Measurements from ENCODE around the gene NEK4.

NEK4 gene

DNA sequence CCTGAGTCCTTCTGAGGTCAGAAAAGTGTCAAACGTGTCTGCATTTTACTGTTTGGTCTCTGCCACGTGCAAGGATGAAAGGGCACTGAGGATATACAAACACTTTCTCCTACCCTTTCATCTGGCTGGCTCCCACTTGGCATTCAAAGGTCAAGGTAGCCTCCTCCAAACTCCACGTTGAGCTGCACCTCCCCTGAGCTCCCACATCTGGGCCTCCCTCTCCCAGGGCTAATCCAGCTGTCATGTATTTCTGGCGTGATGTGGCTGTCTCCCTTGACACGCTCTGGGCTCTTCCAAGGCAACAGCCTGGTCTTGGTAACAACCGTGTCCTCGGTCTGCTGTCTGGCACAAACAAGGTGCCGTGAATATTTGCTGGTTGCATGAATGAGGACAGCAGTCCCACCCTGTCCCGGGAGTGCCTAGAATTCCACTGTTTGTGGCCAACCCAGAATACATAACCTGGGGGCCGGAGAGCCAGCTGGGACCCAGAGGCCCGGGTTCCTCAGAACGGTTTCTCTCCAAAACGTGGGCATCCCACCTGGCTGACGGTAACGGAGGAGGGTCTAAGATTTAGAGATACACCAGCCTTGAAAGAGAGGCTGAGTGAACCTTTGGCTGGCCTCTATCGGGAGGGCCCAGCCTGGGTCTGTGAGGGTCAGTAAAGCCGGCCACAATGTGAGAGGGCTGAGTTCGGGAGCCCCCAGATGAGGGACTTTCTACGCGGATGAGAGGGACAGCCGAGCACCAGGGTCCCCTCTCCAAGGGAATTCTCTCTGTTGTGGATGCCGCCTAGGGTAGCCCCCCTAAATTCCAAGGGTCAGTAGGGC is 65.9 kb downstream of the NEK4 start:
- peak in 5 of 51 donors; percentile 2 to 39 (median 22) for DNase-seq

DNA sequence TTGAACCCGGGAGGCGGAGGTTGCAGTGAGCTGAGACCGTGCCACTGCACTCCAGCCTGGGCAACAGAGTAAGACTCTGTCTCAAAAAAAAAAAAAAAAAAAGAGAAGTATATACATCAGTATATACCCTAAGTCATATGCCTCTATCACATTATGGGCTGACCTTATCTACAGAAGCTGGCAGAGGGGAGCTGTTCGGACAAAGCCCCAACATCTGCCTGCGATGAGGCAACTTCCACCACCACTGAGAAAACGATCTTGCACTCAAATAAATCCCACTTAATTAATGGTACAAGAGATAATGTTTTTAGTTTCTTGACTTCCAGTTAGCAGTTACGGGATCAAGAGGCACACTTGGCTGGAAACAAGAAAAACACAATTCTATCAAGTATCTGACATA is 67.4 kb downstream of the NEK4 start:
- DNase-seq, result no peak

GRCh38 chr3:52697632-52697965 is 73.1 kb downstream of the NEK4 start:
- DNase-seq, result no peak

GRCh38 chr3:52696830-52697631 is 73.7 kb downstream of the NEK4 start:
- DNase-seq, result no peak

- no peak for DNase-seq
Observed at GRCh38 chr3:52695798-52696671, 74.7 kb downstream of the NEK4 start.

GRCh38 chr3:52694528-52695189 is 76.1 kb downstream of the NEK4 start:
- DNase-seq, result no peak

DNA sequence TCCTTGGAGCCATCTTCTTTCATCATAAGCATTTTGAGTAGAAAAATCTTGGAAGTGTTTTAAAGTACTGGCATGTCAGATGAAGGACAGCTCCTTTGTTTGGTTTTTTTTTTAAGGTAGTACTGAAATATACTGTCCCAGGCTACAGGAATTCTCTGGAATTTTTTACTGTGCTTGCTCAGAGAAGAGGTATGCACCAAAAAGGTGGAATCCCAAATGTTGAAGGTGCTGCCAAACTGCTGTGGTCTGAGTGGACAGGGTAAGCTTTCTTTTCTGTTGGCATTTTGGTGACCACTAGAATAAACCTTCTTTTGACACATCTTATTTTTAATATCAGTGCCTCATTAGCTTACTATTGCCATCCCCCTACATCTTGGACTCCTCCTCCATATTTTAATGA is 77.7 kb downstream of the NEK4 start:
- no peak for DNase-seq

DNA sequence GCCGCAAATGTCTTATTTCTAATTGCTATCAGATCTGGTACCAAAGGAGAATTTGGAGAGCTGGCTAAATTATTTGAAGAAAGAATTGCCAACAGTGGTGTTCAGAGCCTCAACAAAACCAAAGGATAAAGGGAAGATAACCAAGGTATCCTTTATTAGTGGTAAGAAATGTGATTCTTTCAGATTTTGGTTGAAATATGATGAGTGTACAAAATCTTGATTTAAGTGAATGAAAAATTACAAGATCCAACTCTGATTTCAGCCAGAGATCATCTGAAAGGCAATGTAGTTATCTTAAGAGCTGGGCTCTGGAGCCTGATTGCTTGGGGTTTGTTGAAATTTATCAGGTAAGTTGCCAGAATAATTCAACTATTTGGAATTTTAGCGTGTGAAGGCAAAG is 80.2 kb downstream of the NEK4 start:
- no peak for DNase-seq

GRCh38 chr3:52689151-52689550 is 81.6 kb downstream of the NEK4 start:
- no peak for DNase-seq

GRCh38 chr3:52688266-52688665 is 82.5 kb downstream of the NEK4 start:
- no peak for DNase-seq

GRCh38 chr3:52685709-52686691 is 84.7 kb downstream of the NEK4 start, which contains the start of the genes GNL3 and PBRM1:
Gene GNL3 (plus strand): TSS chr3:52686032. CDS start chr3:52686093, 61 bp downstream.
Gene PBRM1 (minus strand): TSS chr3:52685913.
- peak; percentile 56 to 94 (median 89) for DNase-seq

GRCh38 chr3:52685285-52685708 is 85.4 kb downstream of the NEK4 start:
- DNase-seq, result peak in 43 of 51 donors; percentile 18 to 94 (median 84)

GRCh38 chr3:52684184-52684583 is 86.6 kb downstream of the NEK4 start:
- DNase-seq, result no peak

DNA sequence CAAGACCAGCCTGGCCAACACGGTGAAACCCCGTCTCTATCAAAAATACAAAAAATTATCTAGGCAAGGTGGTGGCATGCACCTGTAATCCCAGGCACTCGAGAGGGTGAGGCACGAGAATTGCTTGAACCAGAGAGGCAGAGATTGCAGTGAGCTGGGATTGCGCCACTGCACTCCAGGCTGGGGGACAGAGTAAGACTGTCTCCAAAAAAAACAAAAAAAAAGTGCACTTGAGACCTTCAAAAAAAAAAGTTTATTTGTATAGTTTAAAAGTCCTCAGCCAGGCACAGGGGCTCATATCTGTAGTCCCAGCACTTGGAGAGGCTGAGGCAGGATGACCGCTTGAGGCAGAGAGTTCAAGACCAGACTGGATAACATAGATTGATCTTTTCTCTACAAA is 87.1 kb downstream of the NEK4 start:
- no peak for DNase-seq

DNA sequence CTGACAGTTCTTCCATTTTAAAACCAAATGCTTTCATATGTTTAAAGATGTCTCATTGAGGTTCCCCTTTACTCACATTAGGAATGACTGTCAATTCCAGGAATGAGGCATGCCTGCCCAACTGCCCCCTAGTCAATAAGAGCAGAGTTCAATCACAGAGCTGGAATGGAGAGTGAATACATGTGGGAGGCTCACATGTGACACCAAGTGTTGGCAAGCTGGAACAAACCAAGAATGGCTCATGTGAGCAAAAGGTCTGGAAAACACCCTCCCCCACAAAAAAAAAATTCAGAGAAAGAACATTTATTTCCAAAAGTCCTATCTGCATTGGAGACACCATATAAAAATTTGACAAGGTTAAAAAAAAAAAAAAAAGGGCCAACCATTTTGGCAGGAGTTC is 88.7 kb downstream of the NEK4 start:
- peak in 14 of 51 donors; percentile 1 to 31 (median 12) for DNase-seq

GRCh38 chr3:52681596-52681995 is 89.1 kb downstream of the NEK4 start:
- no peak for DNase-seq

- DNase-seq, result no peak
Observed at GRCh38 chr3:52679811-52680210, 90.9 kb downstream of the NEK4 start.

- DNase-seq, result no peak
Observed at GRCh38 chr3:52679199-52679538, 91.6 kb downstream of the NEK4 start.

DNA sequence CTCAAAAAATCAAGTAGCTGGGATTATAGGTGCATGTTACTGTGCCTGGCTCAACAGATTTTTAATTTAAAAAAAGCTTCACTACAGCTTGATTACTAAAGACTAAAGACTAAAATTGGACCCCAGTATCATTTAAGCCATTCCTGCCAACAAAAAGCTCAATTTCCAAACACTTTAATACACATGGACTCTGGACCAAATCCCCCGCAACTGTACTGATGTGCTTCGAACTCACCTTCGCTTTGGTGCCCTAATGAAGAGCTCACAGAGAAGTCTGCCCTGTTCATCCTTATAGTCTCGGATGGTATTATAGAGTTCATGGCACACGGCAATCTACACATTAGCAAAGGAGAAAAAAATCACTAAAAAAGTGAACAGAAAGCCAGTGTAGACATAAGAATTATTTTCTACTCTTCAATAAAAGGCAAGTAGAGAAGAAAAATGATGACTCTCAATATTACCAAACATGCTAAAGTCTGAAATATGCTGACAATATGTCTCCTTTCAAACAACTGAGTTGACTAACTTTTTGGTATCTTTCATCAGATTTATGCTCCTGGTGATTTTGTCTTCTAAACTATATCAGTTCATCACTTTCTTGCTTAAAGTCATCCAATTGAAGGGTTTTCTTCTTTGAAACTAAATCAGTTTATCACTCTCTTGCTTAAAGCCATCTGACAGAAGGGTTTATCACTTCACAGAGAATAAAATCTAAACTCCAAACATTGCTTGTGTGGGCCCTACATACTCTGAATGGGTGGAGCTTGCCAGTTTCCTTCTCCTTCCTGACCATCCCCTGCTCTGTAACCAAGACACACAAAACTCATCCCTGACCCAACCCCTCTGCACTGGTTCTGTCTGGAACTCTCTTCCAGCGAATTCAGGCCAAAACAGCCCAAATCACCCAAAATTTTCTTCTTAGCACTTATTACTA is 92.2 kb downstream of the NEK4 start:
- DNase-seq, result no peak
